Measurements from ENCODE around the gene NCAPH2. TPM values are rescaled to one million over a fixed set of nuclear protein-coding genes. Genes with fewer than 3 reads are reported as not detected.
A peak's percentile ranks its signal among the peaks of the same experiment; 100 is the strongest.

The NCAPH2 gene
- total and polyA plus RNA-seq, 2 of the 13 experiments (the other 11 are each of a cell fraction or from before 2014, with no cell fraction given), result 28.1 to 64.4 TPM

- TF ChIP-seq ZNF414 (CRISPR knock-in tag; IDR thresholded peaks at IDR 0.05), result 0 out of 2 replicates have a peak, but pooled peaks have one; percentile 41
- TF ChIP-seq, protein P1, sequence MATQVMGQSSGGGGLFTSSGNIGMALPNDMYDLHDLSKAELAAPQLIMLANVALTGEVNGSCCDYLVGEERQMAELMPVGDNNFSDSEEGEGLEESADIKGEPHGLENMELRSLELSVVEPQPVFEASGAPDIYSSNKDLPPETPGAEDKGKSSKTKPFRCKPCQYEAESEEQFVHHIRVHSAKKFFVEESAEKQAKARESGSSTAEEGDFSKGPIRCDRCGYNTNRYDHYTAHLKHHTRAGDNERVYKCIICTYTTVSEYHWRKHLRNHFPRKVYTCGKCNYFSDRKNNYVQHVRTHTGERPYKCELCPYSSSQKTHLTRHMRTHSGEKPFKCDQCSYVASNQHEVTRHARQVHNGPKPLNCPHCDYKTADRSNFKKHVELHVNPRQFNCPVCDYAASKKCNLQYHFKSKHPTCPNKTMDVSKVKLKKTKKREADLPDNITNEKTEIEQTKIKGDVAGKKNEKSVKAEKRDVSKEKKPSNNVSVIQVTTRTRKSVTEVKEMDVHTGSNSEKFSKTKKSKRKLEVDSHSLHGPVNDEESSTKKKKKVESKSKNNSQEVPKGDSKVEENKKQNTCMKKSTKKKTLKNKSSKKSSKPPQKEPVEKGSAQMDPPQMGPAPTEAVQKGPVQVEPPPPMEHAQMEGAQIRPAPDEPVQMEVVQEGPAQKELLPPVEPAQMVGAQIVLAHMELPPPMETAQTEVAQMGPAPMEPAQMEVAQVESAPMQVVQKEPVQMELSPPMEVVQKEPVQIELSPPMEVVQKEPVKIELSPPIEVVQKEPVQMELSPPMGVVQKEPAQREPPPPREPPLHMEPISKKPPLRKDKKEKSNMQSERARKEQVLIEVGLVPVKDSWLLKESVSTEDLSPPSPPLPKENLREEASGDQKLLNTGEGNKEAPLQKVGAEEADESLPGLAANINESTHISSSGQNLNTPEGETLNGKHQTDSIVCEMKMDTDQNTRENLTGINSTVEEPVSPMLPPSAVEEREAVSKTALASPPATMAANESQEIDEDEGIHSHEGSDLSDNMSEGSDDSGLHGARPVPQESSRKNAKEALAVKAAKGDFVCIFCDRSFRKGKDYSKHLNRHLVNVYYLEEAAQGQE (IDR thresholded peaks at IDR 0.05; ENCODE audit: borderline replicate concordance in 1 of 2, low read depth in 1 of 2, low read length in 2 of 2), result no peak
- TF ChIP-seq RNF2 (conservative IDR thresholded peaks at IDR 0.05; ENCODE audit: low read depth), result peak; percentile 63; the same call in 1 of the 2 replicates
- TF ChIP-seq MXD4 (CRISPR knock-in tag; IDR thresholded peaks at IDR 0.05), result peak; percentile 62
- TF ChIP-seq ZNF136 (CRISPR knock-in tag; IDR thresholded peaks at IDR 0.05; ENCODE audit: low read depth), result peak; percentile 81
- TF ChIP-seq ZHX2 (IDR thresholded peaks at IDR 0.05; ENCODE audit: low read depth), result peak; percentile 14; the same call in 1 of the 2 replicates
- no peak; the same call in 1 of the 2 replicates for TF ChIP-seq ZHX2 (CRISPR knock-in tag; IDR thresholded peaks at IDR 0.05; ENCODE audit: borderline replicate concordance)
- TF ChIP-seq, protein P2, sequence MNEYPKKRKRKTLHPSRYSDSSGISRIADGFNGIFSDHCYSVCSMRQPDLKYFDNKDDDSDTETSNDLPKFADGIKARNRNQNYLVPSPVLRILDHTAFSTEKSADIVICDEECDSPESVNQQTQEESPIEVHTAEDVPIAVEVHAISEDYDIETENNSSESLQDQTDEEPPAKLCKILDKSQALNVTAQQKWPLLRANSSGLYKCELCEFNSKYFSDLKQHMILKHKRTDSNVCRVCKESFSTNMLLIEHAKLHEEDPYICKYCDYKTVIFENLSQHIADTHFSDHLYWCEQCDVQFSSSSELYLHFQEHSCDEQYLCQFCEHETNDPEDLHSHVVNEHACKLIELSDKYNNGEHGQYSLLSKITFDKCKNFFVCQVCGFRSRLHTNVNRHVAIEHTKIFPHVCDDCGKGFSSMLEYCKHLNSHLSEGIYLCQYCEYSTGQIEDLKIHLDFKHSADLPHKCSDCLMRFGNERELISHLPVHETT (CRISPR knock-in tag; conservative IDR thresholded peaks at IDR 0.05), result peak; percentile 80
- peak; percentile 80; the same call in 1 of the 2 replicates for TF ChIP-seq ZSCAN21 (CRISPR knock-in tag; IDR thresholded peaks at IDR 0.05; ENCODE audit: borderline replicate concordance)
- TF ChIP-seq ZNF570 (CRISPR knock-in tag; IDR thresholded peaks at IDR 0.05; ENCODE audit: borderline replicate concordance), result no peak
Measured at GRCh38 chr22:50525104-50525857, 17.3 kb downstream of the NCAPH2 start, which contains the start of gene SCO2 (continued).

All from HepG2 (cell line).